IMR-90 (cell line): ENCODE measurements around the gene ATPAF1. TPM values are rescaled to one million over a fixed set of nuclear protein-coding genes. Genes with fewer than 3 reads are reported as not detected.

Experiments
- ATAC-seq: fragments of 200-7000 bp; cut with Tn5 transposase; 2 replicates; pipeline ENCODE4 v1.9.1; 2020; ENCODE audit warnings: low read depth, mild to moderate bottlenecking, moderate library complexity
- BruUV-seq: library from RNA; stranded (reverse); fragments of 400-500 nt; replicated peaks from 2 replicates; lab custom pipeline; 2021; lab: Mats Ljungman, UMichigan
- CTCF ChIA-PET: fragments of 300-600 bp; formaldehyde crosslinking; extraction: SDS; loops from one replicate; lab custom pipeline; 2021; ENCODE audit warnings: antibody characterized with exemption; lab: Yijun Ruan, JAX
- POLR2A ChIA-PET: fragments of 300-600 bp; sonication (Branson Sonifier 250); formaldehyde crosslinking; loops from one replicate; lab custom pipeline; 2022; ENCODE audit warnings: antibody characterized with exemption; ENCODE audit not compliant: unreplicated experiment; lab: Charles Lee
- DNase-seq: peaks from one replicate; pipeline ENCODE4 v3.0.0; 2013
- H2AFZ ChIP-seq: replicated peaks from 2 replicates; pipeline ENCODE3; 2013; ENCODE audit warnings: low read length, mild to moderate bottlenecking; ENCODE audit not compliant: poor library complexity
- H2AK5ac ChIP-seq: 2 replicates; pipeline ENCODE4 v1.6.1; 2013; ENCODE audit warnings: low read depth, low read length, inconsistent platforms
- H2AK9ac ChIP-seq: replicated peaks from 2 replicates; pipeline ENCODE3; 2013; ENCODE audit warnings: mild to moderate bottlenecking, low read depth, low read length, moderate library complexity; ENCODE audit not compliant: poor library complexity
- H2BK120ac ChIP-seq: 2 replicates; pipeline ENCODE4 v1.6.1; 2013; ENCODE audit warnings: low read depth, low read length, inconsistent platforms
- H2BK15ac ChIP-seq: 3 replicates; pipeline ENCODE4 v1.6.1; 2013; ENCODE audit warnings: low read depth, low read length, inconsistent platforms
- H2BK20ac ChIP-seq: 2 replicates; pipeline ENCODE4 v1.6.1; 2013; ENCODE audit warnings: low read depth, mild to moderate bottlenecking, inconsistent platforms, low read length, moderate library complexity
- H2BK5ac ChIP-seq: 2 replicates; pipeline ENCODE4 v1.6.1; 2013; ENCODE audit warnings: mild to moderate bottlenecking, low read depth, low read length, inconsistent platforms; ENCODE audit not compliant: poor library complexity, severe bottlenecking
- H3K14ac ChIP-seq: replicated peaks from 2 replicates; pipeline ENCODE4 v1.6.1; 2013; ENCODE audit warnings: low read depth, low read length, inconsistent platforms
- H3K18ac ChIP-seq: 2 replicates; pipeline ENCODE4 v1.6.1; 2013; ENCODE audit warnings: low read depth, low read length, control low read depth
- H3K23ac ChIP-seq: 2 replicates; pipeline ENCODE4 v1.6.1; 2013; ENCODE audit warnings: low read depth, low read length, inconsistent platforms
- H3K27ac ChIP-seq: 2 replicates; pipeline ENCODE4 v1.5.1; 2013; ENCODE audit warnings: mild to moderate bottlenecking, control low read depth, low read length; ENCODE audit not compliant: insufficient read depth
- H3K27me3 ChIP-seq: 2 replicates; pipeline ENCODE4 v1.6.1; 2013; ENCODE audit warnings: low read length; ENCODE audit not compliant: control insufficient read depth, insufficient read depth
- H3K36me3 ChIP-seq: 2 replicates; pipeline ENCODE4 v1.6.1; 2013; ENCODE audit warnings: low read length, mixed read lengths; ENCODE audit not compliant: control insufficient read depth, insufficient read depth
- H3K4ac ChIP-seq: 2 replicates; pipeline ENCODE4 v1.6.1; 2013; ENCODE audit warnings: low read depth, low read length, inconsistent platforms
- H3K4me1 ChIP-seq: 2 replicates; pipeline ENCODE4 v1.6.1; 2013; ENCODE audit warnings: low read length, mixed read lengths; ENCODE audit not compliant: control insufficient read depth, insufficient read depth
- H3K4me2 ChIP-seq: 2 replicates; pipeline ENCODE4 v1.6.1; 2013; ENCODE audit warnings: low read depth, mild to moderate bottlenecking, control low read depth, low read length, moderate library complexity
- H3K4me3 ChIP-seq: 2 replicates; pipeline ENCODE4 v1.5.1; 2013; ENCODE audit warnings: low read depth, mild to moderate bottlenecking, control low read depth, low read length, moderate library complexity; ENCODE audit not compliant: insufficient read depth
- H3K56ac ChIP-seq: 2 replicates; pipeline ENCODE4 v1.6.1; 2013; ENCODE audit warnings: low read length, inconsistent platforms; ENCODE audit not compliant: insufficient read depth; ENCODE audit errors: extremely low read depth
- H3K79me1 ChIP-seq, 2 experiments: 2 replicates each; pipeline ENCODE4 v1.6.1; 2013; ENCODE audit warnings: low read length in 2 of 2, inconsistent platforms in 1 of 2, low read depth in 1 of 2
- H3K9ac ChIP-seq: 2 replicates; pipeline ENCODE4 v1.6.1; 2013; ENCODE audit warnings: low read depth, low read length, control low read depth
- H3K9me1 ChIP-seq: 2 replicates; pipeline ENCODE4 v1.6.1; 2013; ENCODE audit warnings: low read length, inconsistent platforms; ENCODE audit not compliant: insufficient read depth
- H3K9me3 ChIP-seq: 2 replicates; pipeline ENCODE4 v1.6.1; 2013; ENCODE audit warnings: low read length; ENCODE audit not compliant: control insufficient read depth, insufficient read depth
- H4K20me1 ChIP-seq: 2 replicates; pipeline ENCODE4 v1.6.1; 2013; ENCODE audit warnings: low read length, inconsistent platforms; ENCODE audit not compliant: insufficient read depth
- H4K5ac ChIP-seq: 2 replicates; pipeline ENCODE4 v1.6.1; 2013; ENCODE audit warnings: mild to moderate bottlenecking, low read depth, low read length, control low read depth
- H4K8ac ChIP-seq, 2 experiments: 2 replicates each; pipeline ENCODE4 v1.6.1; 2013; ENCODE audit warnings: low read depth in 2 of 2, low read length in 2 of 2, control low read depth in 1 of 2, inconsistent platforms in 1 of 2
- H4K91ac ChIP-seq: 2 replicates; pipeline ENCODE4 v1.6.1; 2013; ENCODE audit warnings: low read depth, low read length, inconsistent platforms; ENCODE audit not compliant: insufficient read depth
- CHD1 ChIP-seq: IDR thresholded peaks from 2 replicates; pipeline ENCODE4 v1.6.1; 2012; ENCODE audit warnings: low read depth, low read length, improper control_type of control experiment
- WGBS, 2 experiments: methylation state at CpG; one replicate each; pipeline versions ENCODE4 v1.1.5 to v1.1.7; 2013; ENCODE audit warnings: missing lambda C conversion rate in 2 of 2; ENCODE audit not compliant: insufficient read length in 1 of 2; ENCODE audit errors: extremely low coverage in 2 of 2; 5-methylcytosine and 5-hydroxymethylcytosine counted together
- dilution Hi-C: fragments of 300-500 bp; cut with HindIII; formaldehyde crosslinking; loops from one replicate; pipeline ENCODE4 v1.14.3; 2018; ENCODE audit warnings: low sequenced_read_pairs; ENCODE audit not compliant: unreplicated experiment
- in situ Hi-C: fragments of 300-500 bp; cut with MboI; formaldehyde crosslinking; loops from 3 replicates; pipeline ENCODE4 v1.14.3; 2019; ENCODE audit warnings: low sequenced_read_pairs, inconsistent platforms, mixed read lengths
- intact Hi-C: fragments of 100-400 bp; cut with micrococcal nuclease; formaldehyde crosslinking; loops from 2 replicates; pipeline ENCODE4 v1.10.0; 2022
- polyA plus RNA-seq, 3 experiments: library from polyadenylated mRNA; depleted of rRNA; stranded (reverse); fragments of >200 nt; gene quantifications; 2 replicates each; pipeline ENCODE4 v1.2.3, GENCODE V29; 2012; ENCODE audit warnings: low replicate concordance in 1 of 3
- total RNA-seq: library from RNA; depleted of rRNA; stranded (reverse); fragments of >200 nt; gene quantifications from 2 replicates; pipeline ENCODE4 v1.2.3, GENCODE V29; 2012

ATPAF1 gene
- total and polyA plus RNA-seq, 2 of the 4 experiments (the other 2 are of a cell fraction) = 55.5 to 80.3 TPM

DNA sequence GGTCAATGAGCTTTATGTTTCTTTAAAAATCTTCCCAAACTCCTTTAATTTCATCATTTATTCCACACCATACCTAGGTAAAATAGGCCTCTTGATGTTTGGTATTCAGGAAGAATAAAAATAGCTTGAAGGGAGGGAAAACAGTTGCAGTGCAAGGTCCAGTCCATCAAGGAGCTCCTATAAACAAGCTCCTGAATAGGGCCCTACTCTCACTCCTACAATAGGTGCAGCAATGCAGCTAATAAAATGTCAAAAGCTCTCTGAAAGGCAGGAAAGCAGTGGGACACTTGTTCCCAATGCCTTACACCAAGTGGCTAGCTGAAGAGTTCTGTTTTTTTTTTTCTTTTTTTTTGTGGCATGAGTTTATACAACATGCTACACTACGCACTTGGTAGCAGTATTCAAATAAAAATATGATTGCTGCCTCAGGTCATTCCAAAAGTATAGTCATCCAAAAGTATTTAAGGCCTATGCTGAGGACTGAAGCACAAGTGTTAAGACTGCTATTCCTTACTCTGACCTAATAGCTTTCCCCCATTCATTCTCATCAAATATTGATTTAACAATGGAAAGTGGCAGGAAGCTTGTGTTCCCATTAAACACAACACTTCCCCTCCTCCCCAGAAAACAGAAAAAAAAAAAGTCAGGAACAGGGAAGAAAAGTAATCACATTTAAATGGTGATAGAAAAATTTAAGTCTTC is 13.3 kb upstream of the ATPAF1 start:
- CTCF ChIA-PET = interaction anchor here (0.7 kb wide), 1 partner anchor 18 kb away, joined by 3 read pairs; no protein-coding TSS in a partner anchor

More for the DNA sequence above, 13.3 kb upstream of the ATPAF1 start:
- intact Hi-C loops (no loop called here), dilution Hi-C loops (no loop called here), in situ Hi-C loops (no loop called here)
- Histone ChIP-seq H3K9me1 (no peaks in the 10 kb centered on the region), H2AFZ (no peak overlapping the region), H3K36me3 (peaks cover 40% of the 10 kb centered on the region), H3K9me3 (no peaks in the 10 kb centered on the region), H3K4ac (no peak overlapping the region), H3K79me1 (no peaks in the 10 kb centered on the region; a peak in 1 of 4 replicates), H3K4me3 (no peak overlapping the region), H3K23ac (no peak overlapping the region), H3K4me2 (no peak overlapping the region), H2BK120ac (no peak overlapping the region), H3K14ac (no peak overlapping the region), H2BK5ac (no peak overlapping the region), H3K18ac (no peak overlapping the region), H4K91ac (no peak overlapping the region), H2BK20ac (no peak overlapping the region), H3K27me3 (no peaks in the 10 kb centered on the region), H3K4me1 (no peaks in the 10 kb centered on the region), H3K56ac (no peak overlapping the region), H2AK5ac (no peak overlapping the region), H2BK15ac (no peak overlapping the region), H4K5ac (no peak overlapping the region), H3K27ac (no peak overlapping the region), H2AK9ac (no peak overlapping the region), H4K20me1 (no peaks in the 10 kb centered on the region), H4K8ac (no peak overlapping the region), H3K9ac (no peak overlapping the region)
- no peak for TF ChIP-seq CHD1
- no TSS peak for BruUV-seq
- DNase-seq (no peak), ATAC-seq (no peak)
- POLR2A ChIA-PET = no interaction called here
- no CpG with 5 or more reads among the region's 1 CpG for WGBS, 2 experiments
